Ishikawa (cell line): ENCODE measurements around the gene ACSBG1.

Experiments used
- CEBPB ChIP-seq: IDR thresholded peaks from 2 replicates; pipeline ENCODE4 v1.6.1; 2012
- CREB1 ChIP-seq: IDR thresholded peaks from 2 replicates; pipeline ENCODE4 v1.6.1; 2012; ENCODE audit warnings: low read depth
- EGR1 ChIP-seq: IDR thresholded peaks from 2 replicates; pipeline ENCODE4 v1.6.1; 2012
- EP300 ChIP-seq: IDR thresholded peaks from 2 replicates; pipeline ENCODE4 v1.6.1; 2012; ENCODE audit warnings: borderline replicate concordance
- FOXM1 ChIP-seq: IDR thresholded peaks from 2 replicates; pipeline ENCODE4 v1.6.1; 2012; ENCODE audit warnings: low read depth, borderline replicate concordance
- MAX ChIP-seq: IDR thresholded peaks from 2 replicates; pipeline ENCODE4 v1.6.1; 2012
- NFIC ChIP-seq: IDR thresholded peaks from 2 replicates; pipeline ENCODE4 v1.6.1; 2012
- RAD21 ChIP-seq: IDR thresholded peaks from 2 replicates; pipeline ENCODE4 v1.6.1; 2012; ENCODE audit warnings: low read depth
- REST ChIP-seq: IDR thresholded peaks from 2 replicates; pipeline ENCODE4 v1.6.1; 2012; ENCODE audit warnings: low read depth, mild to moderate bottlenecking
- TAF1 ChIP-seq: IDR thresholded peaks from 2 replicates; pipeline ENCODE4 v1.6.1; 2012; ENCODE audit warnings: low read depth, mild to moderate bottlenecking
- TCF12 ChIP-seq: IDR thresholded peaks from 2 replicates; pipeline ENCODE4 v1.6.1; 2012; ENCODE audit warnings: low read depth
- USF1 ChIP-seq: IDR thresholded peaks from 2 replicates; pipeline ENCODE4 v1.6.1; 2012
- YY1 ChIP-seq: IDR thresholded peaks from 2 replicates; pipeline ENCODE4 v1.6.1; 2012; ENCODE audit warnings: low read depth
- ZBTB7A ChIP-seq: IDR thresholded peaks from 2 replicates; pipeline ENCODE4 v1.6.1; 2012; ENCODE audit warnings: low read depth

GRCh38 chr15:78260489-78260888 is 26.1 kb upstream of the ACSBG1 start:
- TF ChIP-seq USF1: no peak
- TF ChIP-seq CREB1: no peak
- no peak for TF ChIP-seq RAD21
- TF ChIP-seq MAX: no peak
- TF ChIP-seq TAF1: no peak
- no peak for TF ChIP-seq ZBTB7A
- no peak for TF ChIP-seq CEBPB
- no peak for TF ChIP-seq EGR1
- TF ChIP-seq TCF12: no peak
- no peak for TF ChIP-seq YY1
- no peak for TF ChIP-seq EP300
- TF ChIP-seq REST: no peak
- TF ChIP-seq FOXM1: no peak
- TF ChIP-seq NFIC: no peak
